Breast epithelium (tissue), 4 donors: Measurements from ENCODE around the gene ROR2. TPM values are rescaled to one million over a fixed set of nuclear protein-coding genes. Genes with fewer than 3 reads are reported as not detected.
A peak's percentile ranks its signal among the peaks of the same experiment; 100 is the strongest.

ENCODE experiments used
- DNase-seq, 2 donors: peaks; one replicate each; pipeline ENCODE4 v3.0.0-alpha.2; 2019; ENCODE audit warnings: low spot score in 2 of 2
- H3K27ac ChIP-seq, 2 donors: fragments of 200-600 bp; sonication (generic) in 1 of 2; one replicate each; pipeline ENCODE4 v1.5.1; 2016 to 2019; ENCODE audit warnings: mild to moderate bottlenecking in 1 of 2
- H3K27me3 ChIP-seq, 2 donors: fragments of 200-600 bp; sonication (generic) in 1 of 2; one replicate each; pipeline versions ENCODE4 v1.5.1 to v1.6.0; 2017 to 2019; ENCODE audit warnings: control low read depth in 1 of 2, mild to moderate bottlenecking in 1 of 2
- H3K36me3 ChIP-seq: fragments of 200-600 bp; one replicate; pipeline ENCODE4 v1.5.1; 2019
- H3K4me1 ChIP-seq, 2 donors: fragments of 200-600 bp; sonication (generic); one replicate each; pipeline ENCODE4 v1.5.1; 2016 to 2019; ENCODE audit warnings: control low read depth in 1 of 2
- H3K4me3 ChIP-seq, 3 donors: fragments of 200-600 bp; sonication (generic); 1 replicate in 2 of 3; 2 replicates in 1 of 3; pipeline ENCODE4 v1.5.1; 2016 to 2019; ENCODE audit warnings: mild to moderate bottlenecking in 3 of 3, moderate library complexity in 2 of 3
- H3K9me3 ChIP-seq, 2 donors: fragments of 200-600 bp; sonication (generic) in 1 of 2; one replicate each; pipeline ENCODE4 v1.5.1; 2016 to 2019; ENCODE audit warnings: control low read depth in 1 of 2
- CTCF ChIP-seq, 3 donors: fragments of 450-650 bp; IDR thresholded peaks; one replicate each; pipeline ENCODE4 v1.5.1; 2016 to 2017; ENCODE audit warnings: antibody characterized with exemption in 3 of 3, mild to moderate bottlenecking in 3 of 3, moderate library complexity in 3 of 3
- POLR2A ChIP-seq: fragments of 450-650 bp; IDR thresholded peaks from one replicate; pipeline ENCODE4 v1.6.1; 2016; ENCODE audit warnings: antibody characterized with exemption, mild to moderate bottlenecking, moderate library complexity
- POLR2AphosphoS5 ChIP-seq, 3 donors: sonication (generic); formaldehyde crosslinking; IDR thresholded peaks; one replicate each; pipeline ENCODE4 v1.6.1; 2017; ENCODE audit warnings: antibody characterized with exemption in 3 of 3
- intact Hi-C: fragments of 100-400 bp; cut with DNase I; formaldehyde crosslinking; loops from one replicate; pipeline ENCODE4 v1.15.1; 2023; ENCODE audit warnings: low total_unique reads
- total RNA-seq, 3 donors: library from RNA; depleted of rRNA; stranded (reverse); fragments of >200 nt; gene quantifications; one replicate each; pipeline ENCODE4 v1.1.0, GENCODE V29; 2016

The ROR2 gene
- total RNA-seq, 3 donors from 2014 or later, result 2.1 to 25.6 (median 10.2) TPM

GRCh38 chr9:91949392-91949945 is 559 bp downstream of the ROR2 start:
- peaks cover 0 to 12% of the 10 kb centered on the region in 2 donors for H3K4me1 ChIP-seq
- no peak for TF ChIP-seq POLR2A
- TF ChIP-seq CTCF (IDR thresholded peaks at IDR 0.05), result no peak
- TF ChIP-seq POLR2AphosphoS5 (IDR thresholded peaks at IDR 0.05), result no peak
- peak overlapping the region; percentile 70 to 78 for H3K27ac ChIP-seq
- peaks cover 0 to 5% of the 10 kb centered on the region in 2 donors for H3K9me3 ChIP-seq
- H3K27me3 ChIP-seq, result no peaks in the 10 kb centered on the region
- intact Hi-C loops, result no loop called here
- H3K4me3 ChIP-seq, result peak overlapping the region; percentile 51 to 77 (median 69)
- H3K36me3 ChIP-seq, result no peaks in the 10 kb centered on the region
- DNase-seq, result no peak

- intact Hi-C loops, result no loop called here
- Histone ChIP-seq H3K9me3 (peaks cover 0 to 5% of the 10 kb centered on the region in 2 donors), H3K4me3 (peak overlapping the region; percentile 51 to 77 (median 69)), H3K4me1 (peaks cover 0 to 12% of the 10 kb centered on the region in 2 donors), H3K27ac (peak overlapping the region; percentile 70 to 78), H3K27me3 (no peaks in the 10 kb centered on the region), H3K36me3 (no peaks in the 10 kb centered on the region)
- DNase-seq, result peak; percentile 50 to 76
- TF ChIP-seq POLR2A (no peak), POLR2AphosphoS5 (IDR thresholded peaks at IDR 0.05) (peak in 1 of 3 donors; percentile 14), CTCF (IDR thresholded peaks at IDR 0.05) (peak in 2 of 3 donors; percentile 55 to 60)
These were observed 1.2 kb downstream of the ROR2 start for GRCh38 chr9:91948597-91949391.

DNA sequence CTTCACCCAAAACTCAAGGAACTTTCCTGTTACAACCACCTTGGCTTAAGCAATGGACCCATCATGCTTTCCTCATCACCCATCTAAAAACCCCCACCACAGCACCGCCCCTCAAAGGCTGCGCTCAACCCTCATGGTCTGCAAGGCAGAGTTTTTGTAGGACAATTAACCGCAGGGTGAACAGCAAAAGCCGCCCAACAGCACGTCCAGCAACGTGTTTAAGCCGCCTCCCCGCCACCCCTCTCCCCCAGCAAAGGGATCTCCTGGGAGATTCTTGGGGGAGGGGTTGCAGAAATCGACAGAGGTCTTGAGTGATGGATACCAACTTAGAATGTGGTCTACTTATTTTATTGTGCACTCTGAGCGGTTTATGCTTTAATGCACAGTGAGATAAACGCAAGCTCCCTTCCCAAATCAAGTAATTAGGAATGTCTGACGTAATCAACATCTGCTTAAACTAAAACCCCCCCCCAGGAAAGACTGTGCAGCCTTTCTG is 1.9 kb downstream of the ROR2 start:
- peaks cover 0 to 5% of the 10 kb centered on the region in 2 donors for H3K9me3 ChIP-seq
- intact Hi-C loops, result no loop called here
- no peak for DNase-seq
- peak overlapping the region; percentile 51 to 77 (median 69) for H3K4me3 ChIP-seq
- peaks cover 0 to 12% of the 10 kb centered on the region in 2 donors for H3K4me1 ChIP-seq
- no peaks in the 10 kb centered on the region for H3K27me3 ChIP-seq
- H3K27ac ChIP-seq, result peak overlapping the region; percentile 70 to 78
- H3K36me3 ChIP-seq, result no peaks in the 10 kb centered on the region
- no peak for TF ChIP-seq POLR2AphosphoS5 (IDR thresholded peaks at IDR 0.05)
- no peak for TF ChIP-seq CTCF (IDR thresholded peaks at IDR 0.05)
- no peak for TF ChIP-seq POLR2A

- intact Hi-C loops, result no loop called here
- H3K4me3 ChIP-seq, result no peak overlapping the region
- peak overlapping the region in 1 of 2 donors; percentile 62 for H3K27ac ChIP-seq
- no peak for DNase-seq
- no peak for TF ChIP-seq CTCF (IDR thresholded peaks at IDR 0.05)
- TF ChIP-seq POLR2AphosphoS5 (IDR thresholded peaks at IDR 0.05), result no peak
- no peak for TF ChIP-seq POLR2A
- H3K36me3 ChIP-seq, result no peaks in the 10 kb centered on the region
- peaks cover 0 to 12% of the 10 kb centered on the region in 2 donors for H3K4me1 ChIP-seq
- peaks cover 0 to 1% of the 10 kb centered on the region in 2 donors for H3K9me3 ChIP-seq
- H3K27me3 ChIP-seq, result no peaks in the 10 kb centered on the region
These were observed 3.2 kb downstream of the ROR2 start for GRCh38 chr9:91946653-91947488.
